ENCODE measurements around the gene IL6ST.
"Not testable (repeated sequence)": the region's sequence is repeated elsewhere in the genome, so short reads cannot be mapped to it uniquely, and the experiment has no call there.

IL6ST gene

DNA sequence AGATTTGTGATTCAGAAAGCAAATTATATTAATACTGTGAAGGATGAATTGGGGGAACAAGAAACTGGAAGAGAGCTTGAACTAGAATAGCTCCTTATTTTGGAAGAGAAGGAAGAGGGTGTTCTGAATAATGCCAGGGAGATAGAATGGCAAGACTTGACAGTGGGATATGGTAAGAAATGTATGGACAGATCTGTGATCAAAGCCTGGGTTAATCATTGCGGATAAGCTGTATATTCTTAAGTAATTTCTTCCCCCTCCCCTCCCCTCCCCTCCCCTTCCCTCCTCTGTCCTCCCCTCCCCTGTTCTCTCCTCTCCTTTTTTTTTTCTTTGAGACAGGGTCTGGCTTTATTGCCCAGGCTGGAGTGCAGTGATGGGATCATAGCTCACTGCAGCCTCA, 10.1 kb upstream of the IL6ST start:
- DNase-seq (ENCODE audit: low read depth, low spot score) = no peak

DNA sequence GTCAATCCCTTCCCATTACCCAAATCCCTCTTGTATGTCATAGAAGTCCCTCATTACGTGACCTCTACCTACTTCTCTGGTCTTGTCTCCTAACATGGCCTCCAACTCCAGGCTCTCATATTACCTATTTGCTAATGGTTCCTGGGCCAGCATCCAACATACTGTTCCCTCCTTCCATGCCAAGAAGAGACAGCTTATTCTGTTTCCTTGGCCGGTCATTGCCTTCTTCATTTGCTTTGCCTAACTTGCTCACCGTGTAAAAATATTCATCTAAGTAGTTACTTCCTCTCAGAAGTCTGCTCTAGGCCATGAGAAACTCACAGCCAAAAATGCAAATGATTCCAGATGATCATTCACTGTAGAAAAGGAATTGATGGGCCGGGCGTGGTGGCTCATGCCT, 8.9 kb upstream of the IL6ST start:
- no peak for DNase-seq (ENCODE audit: low read depth, low spot score)

GRCh38 chr5:56003179-56003578, 8.4 kb upstream of the IL6ST start:
- DNase-seq (ENCODE audit: low read depth, low spot score) = no peak

DNA sequence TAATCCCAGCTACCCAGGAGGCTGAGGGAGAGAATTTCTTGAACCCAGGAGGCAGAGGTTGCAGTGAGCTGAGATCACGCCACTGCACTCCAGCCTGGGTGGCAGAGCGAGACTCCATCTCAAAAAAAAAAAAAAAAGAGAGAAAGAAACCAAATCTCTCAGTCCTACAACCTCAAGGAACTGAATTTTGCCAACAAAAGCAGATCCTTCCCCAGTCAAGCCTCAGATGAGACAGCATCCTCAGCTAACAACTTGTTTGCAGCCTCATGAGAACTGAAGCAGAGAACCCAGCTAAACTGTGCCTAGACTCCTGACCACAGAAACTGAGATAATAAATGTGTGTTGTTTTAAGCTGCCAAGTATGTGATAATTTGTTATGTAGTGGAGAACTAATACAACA, 7.5 kb upstream of the IL6ST start:
- no peak for DNase-seq (ENCODE audit: low read depth, low spot score)

DNA sequence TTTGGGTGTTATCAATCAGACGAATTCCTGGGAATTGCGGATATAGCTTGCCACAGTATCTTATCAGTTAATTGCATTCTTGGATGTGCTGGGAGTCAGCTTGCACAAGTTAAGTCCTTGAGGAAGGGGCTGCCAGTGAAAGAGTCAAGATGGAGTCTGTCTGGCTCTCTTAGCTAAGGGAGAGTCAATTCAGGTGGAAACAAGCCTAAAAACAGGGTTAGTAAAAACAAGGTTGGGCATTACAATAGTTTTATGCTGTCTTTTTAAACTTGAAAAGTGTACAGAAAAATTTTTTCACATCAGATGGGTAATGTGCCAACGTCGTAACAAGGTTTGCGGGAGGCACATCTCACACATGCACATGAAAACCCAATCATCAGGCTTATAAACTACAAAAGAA, 5.5 kb upstream of the IL6ST start:
- not testable (repeated sequence) for DNase-seq (ENCODE audit: low read depth, low spot score)

- DNase-seq (ENCODE audit: low read depth, low spot score) = no peak
These were observed 4.2 kb upstream of the IL6ST start for GRCh38 chr5:55998966-55999365.

GRCh38 chr5:55997742-55998351, 3.1 kb upstream of the IL6ST start:
- DNase-seq (ENCODE audit: low read depth, low spot score) = no peak

GRCh38 chr5:55994998-55995914, 493 bp upstream of the IL6ST start:
- peak; percentile 93 for DNase-seq (ENCODE audit: low read depth, low spot score)

DNA sequence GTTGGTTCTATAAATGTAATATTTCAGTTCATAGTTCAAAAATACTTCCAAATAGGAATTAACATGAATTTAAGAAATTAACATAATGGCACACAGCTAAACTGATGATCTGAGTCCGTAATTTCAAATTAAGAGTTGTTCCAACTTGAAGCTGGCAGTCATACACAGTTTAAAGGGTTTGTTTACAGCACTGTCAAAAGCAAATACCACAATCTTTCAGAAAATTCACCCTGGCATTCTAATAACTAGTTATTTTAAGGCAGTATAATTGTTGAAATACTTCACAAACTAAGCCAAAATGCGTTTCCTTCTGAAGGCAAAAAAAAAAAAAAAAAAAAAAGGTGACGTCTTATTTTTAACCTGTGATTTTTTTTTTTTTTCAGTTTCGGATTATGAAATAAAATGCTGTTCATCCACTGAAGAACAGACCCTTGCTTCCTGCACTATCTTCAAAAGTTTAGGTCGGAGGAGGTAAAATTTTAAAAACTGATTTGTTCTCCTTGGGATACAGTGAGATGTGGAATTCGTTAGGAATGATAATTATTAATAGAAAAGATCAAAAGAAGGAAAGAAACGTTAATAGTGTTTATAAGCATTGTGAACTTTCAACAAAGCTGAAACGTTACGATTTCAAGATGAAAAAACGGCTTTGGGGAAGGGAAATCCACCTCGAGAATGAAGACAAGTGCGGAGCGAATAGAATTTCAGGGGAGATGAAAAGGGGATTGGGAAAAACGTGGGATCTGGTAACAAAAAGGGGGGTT, 850 bp downstream of the IL6ST start:
- no peak for DNase-seq (ENCODE audit: low read depth, low spot score)

DNA sequence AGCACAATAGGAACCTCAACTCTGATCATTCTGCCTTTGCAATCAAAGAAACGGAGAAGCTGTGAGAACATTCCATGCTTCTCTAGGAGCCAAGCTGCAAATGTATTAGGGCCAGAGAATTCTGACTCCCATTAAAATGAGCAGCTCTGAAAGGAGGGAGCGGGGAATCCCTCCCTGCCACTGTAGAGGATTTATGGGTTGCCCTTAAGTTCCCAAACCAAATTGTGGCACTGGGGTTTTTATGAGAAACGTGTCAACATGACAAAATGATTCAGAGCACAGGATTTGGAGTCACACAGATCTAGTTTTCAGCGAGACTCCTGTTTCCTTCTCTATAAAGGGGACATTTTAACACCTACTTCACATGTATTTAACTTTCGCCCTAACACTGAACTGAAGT, 1.8 kb downstream of the IL6ST start:
- no peak for DNase-seq (ENCODE audit: low read depth, low spot score)

- DNase-seq (ENCODE audit: low read depth, low spot score) = no peak
These were observed 2.8 kb downstream of the IL6ST start for GRCh38 chr5:55991768-55992486.

DNA sequence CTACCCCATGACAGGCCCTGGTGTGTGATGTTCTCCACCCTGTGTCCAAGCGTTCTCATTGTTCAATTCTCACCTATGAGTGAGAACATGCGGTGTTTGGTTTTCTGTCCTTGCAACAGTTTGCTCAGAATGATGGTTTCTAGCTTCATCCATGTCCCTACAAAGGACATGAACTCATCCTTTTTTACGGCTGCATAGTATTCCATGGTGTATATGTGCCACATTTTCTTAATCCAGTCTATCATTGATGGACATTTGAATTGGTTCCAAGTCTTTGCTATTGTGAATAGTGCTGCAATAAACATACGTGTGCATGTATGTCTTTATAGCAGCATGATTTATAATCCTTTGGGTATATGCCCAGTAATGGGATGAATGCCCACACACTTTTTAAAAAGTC, 3.9 kb downstream of the IL6ST start:
- DNase-seq (ENCODE audit: low read depth, low spot score) = not testable (repeated sequence)

GRCh38 chr5:55989860-55990259, 4.9 kb downstream of the IL6ST start:
- DNase-seq (ENCODE audit: low read depth, low spot score) = no peak

GRCh38 chr5:55988979-55989638, 5.7 kb downstream of the IL6ST start:
- DNase-seq (ENCODE audit: low read depth, low spot score) = no peak

DNA sequence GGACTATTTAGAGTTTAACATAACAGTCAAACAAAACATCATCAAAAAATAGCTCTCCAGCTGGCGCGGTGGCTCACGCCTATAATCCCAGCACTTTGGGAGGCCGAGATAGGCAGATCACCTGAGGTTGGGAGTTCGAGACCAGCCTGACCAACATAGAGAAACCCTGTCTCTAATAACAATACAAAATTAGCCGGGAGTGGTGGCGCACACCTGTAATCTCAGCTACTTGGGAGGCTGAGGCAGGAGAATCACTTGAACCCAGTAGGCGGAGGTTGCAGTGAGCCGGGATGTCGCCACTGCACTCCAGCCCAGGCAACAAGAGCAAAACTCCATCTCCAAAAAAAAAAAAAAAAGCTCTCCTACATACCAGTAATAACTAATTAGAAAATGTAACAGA, 6.3 kb downstream of the IL6ST start:
- DNase-seq (ENCODE audit: low read depth, low spot score) = not testable (repeated sequence)

DNA sequence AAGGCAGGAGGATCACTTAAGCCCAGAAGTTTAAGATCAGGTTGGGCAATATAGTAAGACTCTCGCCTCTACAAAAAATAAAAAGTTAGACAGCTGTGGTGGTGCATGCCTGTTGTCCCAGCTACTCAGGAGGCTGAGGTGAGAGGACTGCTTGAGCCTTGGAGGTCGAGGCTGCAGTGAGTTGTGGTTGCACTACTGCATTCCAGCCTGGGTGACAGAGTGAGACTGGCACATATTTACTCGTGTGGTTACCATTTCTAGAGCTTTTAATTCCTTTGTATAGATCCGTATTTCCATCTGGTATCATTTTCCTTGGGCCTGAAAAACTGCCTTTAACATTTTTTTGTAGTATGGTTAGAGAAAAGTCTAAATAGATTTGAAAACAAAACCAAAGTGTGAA, 7.8 kb downstream of the IL6ST start:
- DNase-seq (ENCODE audit: low read depth, low spot score) = no peak

DNA sequence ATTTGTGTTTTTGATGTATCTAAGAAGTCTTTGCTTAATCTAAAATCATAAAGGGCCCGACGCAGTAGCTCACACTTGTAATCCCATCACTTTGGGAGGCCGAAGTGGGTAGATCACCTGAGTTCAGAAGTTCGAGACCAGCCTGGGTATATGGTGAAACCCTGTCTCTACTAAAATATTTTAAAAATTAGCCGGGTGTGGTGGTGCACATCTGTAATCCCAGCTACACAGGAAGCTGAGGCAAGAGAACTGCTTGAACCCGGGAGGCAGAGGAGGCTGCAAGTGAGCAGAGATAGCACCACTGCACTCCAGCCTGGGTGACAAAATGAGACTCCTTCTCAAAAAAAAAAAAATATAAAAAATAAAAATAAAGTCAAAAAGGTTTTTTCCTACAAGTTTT, 9.6 kb downstream of the IL6ST start:
- DNase-seq (ENCODE audit: low read depth, low spot score) = no peak

DNA sequence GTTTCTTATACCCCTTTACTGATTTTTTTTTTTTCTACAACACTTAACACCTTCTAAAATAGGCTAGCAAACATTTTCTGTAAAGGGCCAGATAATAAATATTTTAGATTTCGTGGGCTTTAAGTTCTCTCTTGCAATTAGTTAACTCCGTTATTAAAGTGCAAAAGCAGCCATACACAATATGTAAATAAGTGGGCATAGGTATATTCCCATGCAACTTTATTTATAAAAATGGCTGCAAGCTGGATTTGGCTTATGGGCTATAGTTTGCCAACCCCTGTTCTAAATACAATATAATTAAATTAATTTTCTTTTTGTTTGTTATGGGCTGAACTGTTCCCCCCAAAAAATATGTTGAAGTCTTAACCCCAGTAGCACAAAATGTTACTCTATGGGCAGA, 10.8 kb downstream of the IL6ST start:
- no peak for DNase-seq (ENCODE audit: low read depth, low spot score)

- DNase-seq (ENCODE audit: low read depth, low spot score) = no peak
These were observed 11.8 kb downstream of the IL6ST start for GRCh38 chr5:55982957-55983381.

DNA sequence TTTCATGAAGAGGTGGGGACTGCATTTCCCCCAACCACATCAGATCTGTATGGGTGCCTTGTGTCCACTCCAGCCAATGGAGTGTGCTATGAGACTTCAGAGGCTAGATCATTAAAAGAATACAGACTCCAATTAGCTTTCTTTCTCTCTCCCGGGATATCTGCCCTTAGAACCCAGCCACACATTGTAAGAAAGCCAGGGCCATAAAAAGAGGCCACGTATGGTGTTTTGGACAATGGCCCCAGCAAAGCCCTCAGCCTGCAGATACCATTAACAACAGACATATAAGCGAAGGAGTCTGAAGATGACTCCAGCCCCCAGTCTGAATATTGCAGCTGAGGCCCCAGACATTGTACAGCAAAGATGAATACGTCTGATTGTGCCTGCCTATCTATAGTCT, 21.5 kb downstream of the IL6ST start:
- DNase-seq (ENCODE audit: low read depth, low spot score) = no peak

GRCh38 chr5:55969956-55970355, 24.8 kb downstream of the IL6ST start:
- no peak for DNase-seq (ENCODE audit: low read depth, low spot score)

Data from activated CD4-positive, CD25-positive, alpha-beta regulatory T cell treated with anti-CD3 and anti-CD28 coated beads, Interleukin-2, amount 50 U/mL, for 16 hours (primary cell).